Measurements from ENCODE around the gene AKAP13. TPM values are rescaled to one million over a fixed set of nuclear protein-coding genes. Genes with fewer than 3 reads are reported as not detected.

The AKAP13 gene
- total and polyA plus RNA-seq, 2 of the 8 experiments (the other 6 are each of a cell fraction or from before 2014, with no cell fraction given): 14.0 to 46.2 TPM

DNA sequence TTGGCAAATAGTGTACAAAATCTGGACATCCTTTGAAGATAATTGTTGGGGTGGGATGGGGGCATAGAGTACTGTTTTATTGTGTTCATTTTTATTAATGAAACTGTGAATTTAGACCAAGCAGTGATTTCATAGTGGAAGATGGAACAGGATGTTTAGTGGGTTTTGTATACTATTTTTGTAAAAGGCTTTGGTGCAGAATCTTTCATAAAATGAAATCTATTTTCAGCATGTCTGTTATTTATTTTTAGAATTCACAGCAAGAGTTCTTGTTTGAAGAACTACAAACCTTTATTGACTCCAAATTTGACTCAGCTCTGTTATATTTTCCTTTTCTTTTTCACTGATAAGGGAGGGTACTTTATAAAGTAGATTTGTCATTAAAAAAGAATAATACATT, 145.4 kb downstream of the AKAP13 start:
- peaks cover 0 to 10% (median 4%) of the 10 kb centered on the region in 4 experiments; a peak in 4 of 7 replicates for H3K4me1 ChIP-seq (replicated peaks in 1 of 4; ENCODE audit: control insufficient read depth in 3 of 4, insufficient read depth in 4 of 4, low read length in 3 of 4)
- H4K91ac ChIP-seq (replicated peaks; ENCODE audit: insufficient read length, low read length): no peak overlapping the region
- H3K9me3 ChIP-seq (ENCODE audit: insufficient read depth in 2 of 2, low read depth in 1 of 2, low read length in 1 of 2): no peaks in the 10 kb centered on the region
- no peak for FAIRE-seq
- H3K9ac ChIP-seq (replicated peaks in 1 of 4; ENCODE audit: extremely low read depth in 1 of 4, low read depth in 3 of 4, low read length in 3 of 4): no peak overlapping the region
- H4K8ac ChIP-seq (ENCODE audit: extremely low read depth, insufficient read depth, low read length): no peak overlapping the region
- no peak for DNase-seq (ENCODE audit: low read depth in 1 of 2, low spot score in 2 of 2)
- no peak overlapping the region for H3K4ac ChIP-seq (replicated peaks; ENCODE audit: insufficient read length, low read depth, low read length)
- H3K56ac ChIP-seq (replicated peaks; ENCODE audit: insufficient read length, low read depth, low read length): no peak overlapping the region
- H3K27ac ChIP-seq (ENCODE audit: low read depth, low read length): no peak overlapping the region
- no peak overlapping the region for H3K18ac ChIP-seq (ENCODE audit: extremely low read depth, low read length)
- no peaks in the 10 kb centered on the region; the same call in 1 of the 2 replicates for H3K23me2 ChIP-seq (ENCODE audit: low read depth, low read length)
- H3K79me1 ChIP-seq (ENCODE audit: low read depth, low read length): no peaks in the 10 kb centered on the region
- no peak overlapping the region for H2AK5ac ChIP-seq (ENCODE audit: low read depth, low read length)
- H3K14ac ChIP-seq (ENCODE audit: insufficient read length): no peak overlapping the region
- no peak overlapping the region for H4K5ac ChIP-seq (ENCODE audit: insufficient read length, low read depth, low read length)
- no peak overlapping the region for H3K4me2 ChIP-seq (ENCODE audit: insufficient read depth in 1 of 2, low read depth in 2 of 2, low read length in 2 of 2)
- H2BK5ac ChIP-seq (ENCODE audit: low read depth, low read length): no peak overlapping the region
- 0 out of 4 replicates have a peak, but pooled peaks cover 0 to under 1% of the 10 kb centered on the region in 2 experiments for H3K79me2 ChIP-seq (ENCODE audit: control insufficient read depth in 1 of 2, insufficient read depth in 2 of 2, low read length in 2 of 2)
- no peak overlapping the region for H2BK12ac ChIP-seq (ENCODE audit: low read depth, low read length)
- peaks cover 0 to 1% of the 10 kb centered on the region in 2 experiments for H4K20me1 ChIP-seq (replicated peaks in 1 of 2; ENCODE audit: control insufficient read depth in 1 of 2, insufficient read depth in 2 of 2, low read length in 2 of 2)
- no peak overlapping the region for H3K23ac ChIP-seq (ENCODE audit: insufficient read length)
- no peak overlapping the region for H2BK20ac ChIP-seq (ENCODE audit: low read length)
- CTCF ChIA-PET (ENCODE audit: partially characterized antibody): no interaction called here
- no peak overlapping the region for H2AFZ ChIP-seq (ENCODE audit: low read length)
- POLR2A ChIA-PET (ENCODE audit: partially characterized antibody): no interaction called here
- H3K27me3 ChIP-seq (replicated peaks in 1 of 4; ENCODE audit: control insufficient read depth in 3 of 4, extremely low read depth in 1 of 4, insufficient read depth in 3 of 4, low read length in 3 of 4): no peaks in the 10 kb centered on the region
- H2BK120ac ChIP-seq (replicated peaks; ENCODE audit: low read depth, low read length): no peak overlapping the region
- H3K36me3 ChIP-seq (ENCODE audit: control insufficient read depth in 2 of 4, insufficient read depth in 4 of 4, low read length in 3 of 4): peaks cover 0 to 3% (median 0%) of the 10 kb centered on the region in 4 experiments; a peak in 2 of 8 replicates
- H2BK15ac ChIP-seq (ENCODE audit: low read length): no peak overlapping the region
- no peak overlapping the region for H3K4me3 ChIP-seq (ENCODE audit: extremely low read depth in 1 of 4, insufficient read depth in 2 of 4, low read depth in 3 of 4, low read length in 4 of 4)
- no peak for TF ChIP-seq RNF2 (IDR thresholded peaks at IDR 0.05; ENCODE audit: borderline replicate concordance, low read depth, low read length, missing control alignments, poor library complexity, severe bottlenecking)
- TF ChIP-seq TAF1 (IDR thresholded peaks at IDR 0.05; ENCODE audit: low read depth, low read length): no peak
- TF ChIP-seq JUN (IDR thresholded peaks at IDR 0.05; ENCODE audit: low read depth, low read length): no peak
- no peak for TF ChIP-seq CREB1 (IDR thresholded peaks at IDR 0.05)
- no peak for TF ChIP-seq EP300 (IDR thresholded peaks at IDR 0.05; ENCODE audit: borderline replicate concordance in 1 of 2, low read depth in 2 of 2, low read length in 2 of 2)
- TF ChIP-seq KDM1A (IDR thresholded peaks at IDR 0.05; ENCODE audit: borderline replicate concordance, low read length): no peak
- no peak for TF ChIP-seq ASH2L (IDR thresholded peaks at IDR 0.05; ENCODE audit: low read length)
- no peak for TF ChIP-seq CBX5 (IDR thresholded peaks at IDR 0.05; ENCODE audit: low read depth, low read length)
- TF ChIP-seq PHF8 (conservative IDR thresholded peaks at IDR 0.05; ENCODE audit: low read depth, low read length): no peak
- TF ChIP-seq BRCA1 (IDR thresholded peaks at IDR 0.05; ENCODE audit: low read depth, low read length): no peak
- TF ChIP-seq GABPA (IDR thresholded peaks at IDR 0.05; ENCODE audit: borderline replicate concordance, insufficient read depth, low read length): no peak

All from H1 (cell line).